Neuronal stem cell (in vitro differentiated cells): ENCODE results near the gene GPR150.
A peak's percentile ranks its signal among the peaks of the same experiment; 100 is the strongest.

Source experiments
- DNase-seq: peaks from one replicate; pipeline ENCODE4 v3.0.0-alpha.2; 2013; ENCODE audit warnings: low spot score
- H2AFZ ChIP-seq: one replicate; pipeline ENCODE4 v1.6.1; 2013; ENCODE audit warnings: mild to moderate bottlenecking, low read length, inconsistent platforms
- H2AK5ac ChIP-seq: 2 replicates; pipeline ENCODE4 v1.6.1; 2013; ENCODE audit warnings: low read depth, mild to moderate bottlenecking, inconsistent platforms, low read length, moderate library complexity, mixed read lengths
- H2BK120ac ChIP-seq: 2 replicates; pipeline ENCODE4 v1.6.1; 2013; ENCODE audit warnings: low read depth, mild to moderate bottlenecking, inconsistent platforms, low read length, moderate library complexity, mixed read lengths
- H2BK12ac ChIP-seq: one replicate; pipeline ENCODE4 v1.6.1; 2013; ENCODE audit warnings: low read length, inconsistent platforms
- H2BK15ac ChIP-seq: 2 replicates; pipeline ENCODE4 v1.6.1; 2013; ENCODE audit warnings: mild to moderate bottlenecking, low read length, inconsistent platforms, mixed read lengths
- H2BK5ac ChIP-seq: one replicate; pipeline ENCODE4 v1.6.1; 2013; ENCODE audit warnings: inconsistent platforms, mild to moderate bottlenecking, low read length, moderate library complexity
- H3K14ac ChIP-seq: one replicate; pipeline ENCODE4 v1.6.1; 2013; ENCODE audit warnings: low read length, inconsistent platforms
- H3K18ac ChIP-seq: 2 replicates; pipeline ENCODE4 v1.6.1; 2013; ENCODE audit warnings: low read length, inconsistent platforms
- H3K23ac ChIP-seq: 2 replicates; pipeline ENCODE4 v1.6.1; 2013; ENCODE audit warnings: low read depth, mild to moderate bottlenecking, mixed read lengths, low read length, inconsistent platforms; ENCODE audit not compliant: poor library complexity
- H3K27ac ChIP-seq: replicated peaks from 3 replicates; pipeline ENCODE4 v1.5.1; 2013; ENCODE audit warnings: low read length, inconsistent platforms
- H3K27me3 ChIP-seq, 3 experiments: 2 replicates each; pipeline ENCODE4 v1.6.1; 2013; ENCODE audit warnings: low read length in 3 of 3, mild to moderate bottlenecking in 2 of 3, inconsistent platforms in 1 of 3, low read depth in 1 of 3, mixed read lengths in 1 of 3, moderate library complexity in 1 of 3; ENCODE audit not compliant: control insufficient read depth in 3 of 3, insufficient read depth in 3 of 3
- H3K36me3 ChIP-seq, 2 donors: replicated peaks in 1 of 2; 2 replicates each; pipeline ENCODE4 v1.6.1; 2013; ENCODE audit warnings: low read length in 2 of 2; ENCODE audit not compliant: control insufficient read depth in 2 of 2, insufficient read depth in 2 of 2
- H3K4ac ChIP-seq: 2 replicates; pipeline ENCODE4 v1.6.1; 2013; ENCODE audit warnings: inconsistent platforms, mild to moderate bottlenecking, low read length, moderate library complexity
- H3K4me1 ChIP-seq, 2 donors: 1 replicate in 1 of 2; 2 replicates in 1 of 2; pipeline ENCODE4 v1.6.1; 2013; ENCODE audit warnings: low read length in 2 of 2, low read depth in 1 of 2; ENCODE audit not compliant: control insufficient read depth in 2 of 2, insufficient read depth in 1 of 2
- H3K4me2 ChIP-seq: one replicate; pipeline ENCODE4 v1.6.1; 2013; ENCODE audit warnings: mild to moderate bottlenecking, low read length, inconsistent platforms; ENCODE audit not compliant: insufficient read depth, poor library complexity, severe bottlenecking
- H3K4me3 ChIP-seq, 2 donors: 2 replicates each; pipeline ENCODE4 v1.5.1; 2013; ENCODE audit warnings: low read length in 2 of 2, mild to moderate bottlenecking in 2 of 2, inconsistent platforms in 1 of 2, moderate library complexity in 1 of 2
- H3K79me1 ChIP-seq: one replicate; pipeline ENCODE4 v1.6.1; 2013; ENCODE audit warnings: low read depth, mild to moderate bottlenecking, inconsistent platforms, low read length, moderate library complexity
- H3K9ac ChIP-seq: one replicate; pipeline ENCODE4 v1.6.1; 2013; ENCODE audit warnings: mild to moderate bottlenecking, low read depth, low read length, inconsistent platforms; ENCODE audit not compliant: poor library complexity
- H3K9me3 ChIP-seq, 2 donors: replicated peaks in 1 of 2; 2 replicates each; pipeline versions ENCODE3 to v1.6.1; 2013; ENCODE audit warnings: low read length in 2 of 2, mild to moderate bottlenecking in 2 of 2, inconsistent platforms in 1 of 2, low read depth in 1 of 2, mixed read lengths in 1 of 2, moderate library complexity in 1 of 2; ENCODE audit not compliant: control insufficient read depth in 2 of 2, insufficient read depth in 1 of 2
- H4K8ac ChIP-seq: one replicate; pipeline ENCODE4 v1.6.1; 2013; ENCODE audit warnings: low read depth, mild to moderate bottlenecking, inconsistent platforms, low read length, moderate library complexity
- H4K91ac ChIP-seq: one replicate; pipeline ENCODE4 v1.6.1; 2013; ENCODE audit warnings: low read length, low read depth, mild to moderate bottlenecking, inconsistent platforms; ENCODE audit not compliant: poor library complexity
- WGBS, 2 donors: extraction: QIAGEN DNeasy Blood & Tissue Kit; methylation state at CpG; one replicate each; pipeline ENCODE4 v1.1.7; 2013; ENCODE audit warnings: missing lambda C conversion rate in 2 of 2, mixed read lengths in 1 of 2; ENCODE audit not compliant: insufficient read length in 2 of 2, insufficient replicate concordance in 1 of 2; ENCODE audit errors: extremely low coverage in 2 of 2; 5-methylcytosine and 5-hydroxymethylcytosine counted together

GPR150 gene

DNA sequence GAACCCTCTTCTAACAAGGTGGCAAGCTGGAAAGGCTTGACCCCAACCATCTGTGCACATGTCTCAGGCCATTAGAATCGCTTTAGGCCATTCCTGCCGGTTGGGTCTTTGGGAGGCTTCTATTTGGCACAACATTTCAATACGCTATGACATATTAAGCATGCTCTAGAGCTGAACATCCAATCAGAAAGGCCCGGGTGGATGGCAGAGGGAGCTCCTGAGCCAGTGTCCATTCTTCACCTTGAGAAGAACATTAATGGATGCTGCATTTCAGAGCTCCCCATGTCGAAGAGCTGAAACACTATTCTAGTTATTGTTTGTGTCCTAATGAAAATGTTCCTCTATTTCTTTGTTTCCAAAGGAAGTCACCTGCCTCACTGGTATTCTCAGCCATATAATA lies 50.1 kb downstream of the GPR150 start:
- no peaks in the 10 kb centered on the region for H3K9me3 ChIP-seq
- H2BK120ac ChIP-seq, result no peak overlapping the region
- H4K91ac ChIP-seq, result no peak overlapping the region
- H3K36me3 ChIP-seq, result no peaks in the 10 kb centered on the region
- no peak overlapping the region for H3K9ac ChIP-seq
- H4K8ac ChIP-seq, result no peak overlapping the region
- H3K4me1 ChIP-seq, result peaks cover 0 to 8% of the 10 kb centered on the region in 2 donors
- H3K27ac ChIP-seq, result no peak overlapping the region
- no peak overlapping the region for H2BK15ac ChIP-seq
- H3K14ac ChIP-seq, result no peak overlapping the region
- H3K18ac ChIP-seq, result no peak overlapping the region
- peak overlapping the region; percentile 41 for H2AFZ ChIP-seq
- H2AK5ac ChIP-seq, result no peak overlapping the region
- no peak for DNase-seq
- no CpG with 5 or more reads among the region's 5 CpGs for WGBS, 2 donors
- H3K23ac ChIP-seq, result no peak overlapping the region
- no peak overlapping the region for H2BK12ac ChIP-seq
- no peak overlapping the region for H3K4me2 ChIP-seq
- H3K4me3 ChIP-seq, result no peak overlapping the region
- H3K4ac ChIP-seq, result no peak overlapping the region
- H3K79me1 ChIP-seq, result no peaks in the 10 kb centered on the region
- no peaks in the 10 kb centered on the region for H3K27me3 ChIP-seq
- H2BK5ac ChIP-seq, result no peak overlapping the region

DNA sequence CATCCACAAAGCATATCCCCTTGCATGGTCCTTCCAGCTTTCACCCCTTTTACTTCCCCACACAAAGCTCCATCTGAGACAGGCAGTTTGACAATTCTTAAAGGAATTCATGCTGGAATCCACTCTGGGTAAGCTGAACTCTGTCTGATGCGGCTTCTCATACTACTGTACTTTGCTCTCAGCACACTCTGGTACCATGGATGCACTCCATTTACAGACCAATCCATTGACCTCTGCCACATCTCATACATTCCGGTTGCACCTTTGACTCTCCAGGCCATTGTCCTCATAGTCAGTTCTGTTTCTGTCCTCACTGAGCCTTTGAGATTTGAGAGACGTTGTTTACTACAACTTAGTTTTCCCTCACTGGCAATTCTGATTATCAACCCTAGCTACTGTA lies 50.7 kb downstream of the GPR150 start:
- H3K4me1 ChIP-seq, result peaks cover 0 to 8% of the 10 kb centered on the region in 2 donors
- no peak overlapping the region for H2BK5ac ChIP-seq
- no peaks in the 10 kb centered on the region for H3K9me3 ChIP-seq
- no peak overlapping the region for H2BK120ac ChIP-seq
- H2AFZ ChIP-seq, result no peak overlapping the region
- no peak for DNase-seq
- no peak overlapping the region for H3K27ac ChIP-seq
- H2BK15ac ChIP-seq, result no peak overlapping the region
- no peak overlapping the region for H3K4ac ChIP-seq
- no peak overlapping the region for H3K18ac ChIP-seq
- H4K8ac ChIP-seq, result no peak overlapping the region
- no CpG with 5 or more reads among the region's 3 CpGs for WGBS, 2 donors
- no peaks in the 10 kb centered on the region for H3K27me3 ChIP-seq
- no peak overlapping the region for H2AK5ac ChIP-seq
- H4K91ac ChIP-seq, result no peak overlapping the region
- H3K4me2 ChIP-seq, result no peak overlapping the region
- no peaks in the 10 kb centered on the region for H3K36me3 ChIP-seq
- H3K4me3 ChIP-seq, result no peak overlapping the region
- no peak overlapping the region for H3K9ac ChIP-seq
- no peak overlapping the region for H2BK12ac ChIP-seq
- H3K79me1 ChIP-seq, result no peaks in the 10 kb centered on the region
- H3K14ac ChIP-seq, result no peak overlapping the region
- no peak overlapping the region for H3K23ac ChIP-seq
